ENCODE results near the gene DLK2. TPM values are rescaled to one million over a fixed set of nuclear protein-coding genes. Genes with fewer than 3 reads are reported as not detected.

The DLK2 gene
- total and polyA plus RNA-seq, 2 of the 13 experiments (the other 11 are each of a cell fraction or from before 2014, with no cell fraction given), result 1.2 to 3.8 TPM

DNA sequence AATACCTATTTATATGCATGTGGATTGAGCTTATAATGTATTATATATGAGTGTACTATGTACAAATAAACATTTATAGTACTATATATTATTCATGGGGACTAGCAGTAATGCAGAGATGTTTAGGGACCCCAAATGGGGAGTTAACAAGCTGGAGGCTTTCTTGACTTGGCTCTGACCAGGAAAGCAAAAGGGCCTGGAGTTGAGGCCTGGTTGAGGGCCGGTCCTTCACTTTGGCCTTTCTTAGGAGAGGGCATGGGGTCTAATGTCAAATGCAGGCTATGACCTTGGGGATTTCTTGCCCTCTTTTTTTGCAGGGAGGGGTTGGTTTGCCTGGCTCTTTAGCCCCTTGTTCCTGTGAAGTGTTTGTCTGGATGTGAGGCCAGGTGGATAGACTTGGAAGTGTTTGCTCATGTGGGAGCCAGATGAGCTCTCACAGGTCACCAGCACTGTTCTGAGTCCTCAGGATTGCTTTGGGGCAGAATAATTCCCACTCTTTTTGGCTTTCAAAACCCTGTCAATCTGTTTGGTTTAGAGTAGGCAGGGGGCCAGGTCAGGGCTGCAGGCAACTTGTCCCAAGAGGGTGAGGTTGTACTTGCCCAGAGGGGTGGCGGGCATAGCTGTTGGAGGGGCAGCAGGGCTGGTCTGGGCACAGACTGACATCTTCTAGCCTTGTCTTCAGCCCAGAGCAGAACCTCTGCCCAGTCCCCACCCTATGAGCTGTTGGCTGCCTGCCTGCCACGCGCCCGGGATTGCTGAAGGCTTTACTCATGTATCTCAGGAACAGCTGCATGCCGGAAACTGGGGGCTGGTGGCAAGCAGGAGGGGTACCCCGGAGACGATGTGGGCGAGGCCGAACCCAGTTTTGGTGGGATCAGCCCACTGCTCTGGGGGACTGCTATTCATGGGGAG lies 36.7 kb upstream of the DLK2 start (continued):
- TF ChIP-seq HES4 (CRISPR knock-in tag; IDR thresholded peaks at IDR 0.05; ENCODE audit: borderline replicate concordance) (0 out of 2 replicates have a peak, but pooled peaks have one; percentile 25), NFIC (IDR thresholded peaks at IDR 0.05; ENCODE audit: low read length) (no peak), NFE2L1 (CRISPR knock-in tag; IDR thresholded peaks at IDR 0.05; ENCODE audit: borderline replicate concordance) (no peak), HDAC6 (IDR thresholded peaks at IDR 0.05; ENCODE audit: low read depth, low read length) (no peak), ZNF747 (CRISPR knock-in tag; IDR thresholded peaks at IDR 0.05; ENCODE audit: borderline replicate concordance) (0 out of 2 replicates have a peak, but pooled peaks have one; percentile 64), ZNF879 (CRISPR knock-in tag; IDR thresholded peaks at IDR 0.05) (no peak), MIER3 (CRISPR knock-in tag; IDR thresholded peaks at IDR 0.05; ENCODE audit: borderline replicate concordance) (no peak), RARA (CRISPR knock-in tag; IDR thresholded peaks at IDR 0.05) (peak; percentile 63), ZNF556 (CRISPR knock-in tag; IDR thresholded peaks at IDR 0.05; ENCODE audit: borderline replicate concordance) (no peak), ATF5 (CRISPR knock-in tag; IDR thresholded peaks at IDR 0.05; ENCODE audit: low read depth) (no peak), POLR2G (IDR thresholded peaks at IDR 0.05; ENCODE audit: low read depth, low read length) (peak; percentile 30; the same call in 1 of the 2 replicates), ZNF572 (CRISPR knock-in tag; IDR thresholded peaks at IDR 0.05) (0 out of 2 replicates have a peak, but pooled peaks have one; percentile 34), ARNT2 (CRISPR knock-in tag; IDR thresholded peaks at IDR 0.05; ENCODE audit: low read depth) (0 out of 2 replicates have a peak, but pooled peaks have one; percentile 55), SP2 (CRISPR knock-in tag; IDR thresholded peaks at IDR 0.05) (no peak), SYNCRIP (IDR thresholded peaks at IDR 0.05; ENCODE audit: insufficient read depth, low read depth, low read length) (no peak)
- TF ChIP-seq, protein P1, sequence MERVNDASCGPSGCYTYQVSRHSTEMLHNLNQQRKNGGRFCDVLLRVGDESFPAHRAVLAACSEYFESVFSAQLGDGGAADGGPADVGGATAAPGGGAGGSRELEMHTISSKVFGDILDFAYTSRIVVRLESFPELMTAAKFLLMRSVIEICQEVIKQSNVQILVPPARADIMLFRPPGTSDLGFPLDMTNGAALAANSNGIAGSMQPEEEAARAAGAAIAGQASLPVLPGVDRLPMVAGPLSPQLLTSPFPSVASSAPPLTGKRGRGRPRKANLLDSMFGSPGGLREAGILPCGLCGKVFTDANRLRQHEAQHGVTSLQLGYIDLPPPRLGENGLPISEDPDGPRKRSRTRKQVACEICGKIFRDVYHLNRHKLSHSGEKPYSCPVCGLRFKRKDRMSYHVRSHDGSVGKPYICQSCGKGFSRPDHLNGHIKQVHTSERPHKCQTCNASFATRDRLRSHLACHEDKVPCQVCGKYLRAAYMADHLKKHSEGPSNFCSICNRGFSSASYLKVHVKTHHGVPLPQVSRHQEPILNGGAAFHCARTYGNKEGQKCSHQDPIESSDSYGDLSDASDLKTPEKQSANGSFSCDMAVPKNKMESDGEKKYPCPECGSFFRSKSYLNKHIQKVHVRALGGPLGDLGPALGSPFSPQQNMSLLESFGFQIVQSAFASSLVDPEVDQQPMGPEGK (CRISPR knock-in tag; IDR thresholded peaks at IDR 0.05), result peak; percentile 81
- TF ChIP-seq, protein P2, sequence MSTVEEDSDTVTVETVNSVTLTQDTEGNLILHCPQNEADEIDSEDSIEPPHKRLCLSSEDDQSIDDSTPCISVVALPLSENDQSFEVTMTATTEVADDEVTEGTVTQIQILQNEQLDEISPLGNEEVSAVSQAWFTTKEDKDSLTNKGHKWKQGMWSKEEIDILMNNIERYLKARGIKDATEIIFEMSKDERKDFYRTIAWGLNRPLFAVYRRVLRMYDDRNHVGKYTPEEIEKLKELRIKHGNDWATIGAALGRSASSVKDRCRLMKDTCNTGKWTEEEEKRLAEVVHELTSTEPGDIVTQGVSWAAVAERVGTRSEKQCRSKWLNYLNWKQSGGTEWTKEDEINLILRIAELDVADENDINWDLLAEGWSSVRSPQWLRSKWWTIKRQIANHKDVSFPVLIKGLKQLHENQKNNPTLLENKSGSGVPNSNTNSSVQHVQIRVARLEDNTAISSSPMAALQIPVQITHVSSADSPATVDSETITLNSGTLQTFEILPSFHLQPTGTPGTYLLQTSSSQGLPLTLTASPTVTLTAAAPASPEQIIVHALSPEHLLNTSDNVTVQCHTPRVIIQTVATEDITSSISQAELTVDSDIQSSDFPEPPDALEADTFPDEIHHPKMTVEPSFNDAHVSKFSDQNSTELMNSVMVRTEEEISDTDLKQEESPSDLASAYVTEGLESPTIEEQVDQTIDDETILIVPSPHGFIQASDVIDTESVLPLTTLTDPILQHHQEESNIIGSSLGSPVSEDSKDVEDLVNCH (CRISPR knock-in tag; IDR thresholded peaks at IDR 0.05), result no peak
